GM18520 (cell line): ENCODE results near the gene PID1.

Source experiments
- ATAC-seq: cut with Tn5 transposase; IDR thresholded peaks from one replicate; pipeline ENCODE4 v1.9.1; 2021; ENCODE audit not compliant: unreplicated experiment

Gene PID1

DNA sequence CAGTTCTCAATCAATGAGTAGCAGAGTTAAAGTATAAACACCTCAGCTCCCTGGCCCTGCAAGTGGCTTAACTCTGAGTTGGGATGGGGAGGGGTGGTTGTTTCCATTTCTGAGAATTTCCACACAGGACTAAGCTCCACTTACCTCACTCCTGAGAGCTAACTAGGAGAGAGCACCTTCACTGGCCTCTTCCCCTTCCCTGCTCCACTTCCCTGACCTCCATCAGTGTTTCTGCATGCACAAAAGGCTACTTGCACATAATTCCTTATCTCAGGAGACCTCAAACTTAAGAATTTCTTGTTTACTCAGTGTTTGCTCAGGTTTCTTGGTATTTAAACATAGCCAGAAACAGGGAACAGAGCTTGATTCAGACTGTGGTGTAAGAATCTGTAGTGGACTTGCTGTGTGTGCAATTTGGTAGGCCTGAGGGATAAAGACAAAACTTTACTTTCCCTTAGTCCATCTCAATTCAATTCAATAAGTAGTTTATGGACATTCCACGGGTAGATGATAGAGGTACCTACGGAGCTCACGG is 97.2 kb downstream of the PID1 start:
- ATAC-seq: no peak

- ATAC-seq: no peak
Observed at GRCh38 chr2:229170916-229171315, 100.2 kb downstream of the PID1 start.

- no peak for ATAC-seq
Observed at GRCh38 chr2:229170171-229170570, 100.9 kb downstream of the PID1 start.

GRCh38 chr2:229169751-229170150 is 101.3 kb downstream of the PID1 start:
- ATAC-seq: no peak

- no peak for ATAC-seq
Observed at GRCh38 chr2:229164545-229165249, 106.4 kb downstream of the PID1 start.

DNA sequence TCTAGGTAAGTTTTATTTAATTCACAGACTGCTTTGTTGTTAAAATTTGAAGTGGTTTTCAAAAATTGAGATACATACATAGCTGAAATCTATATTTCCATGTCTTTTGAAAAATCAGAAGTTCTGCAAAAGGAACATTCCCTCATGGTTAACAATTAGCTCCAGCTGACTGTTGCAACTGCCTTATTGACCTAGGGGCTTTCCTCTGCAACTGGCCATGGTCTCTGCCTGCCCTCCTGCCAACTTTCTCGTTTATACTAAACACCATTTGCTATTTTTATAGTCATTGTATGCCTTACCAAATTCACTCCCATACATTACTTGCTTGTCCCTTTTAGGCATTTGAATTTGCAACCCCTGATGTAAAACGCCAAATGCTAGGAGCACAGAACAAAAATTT is 107.2 kb downstream of the PID1 start:
- ATAC-seq: no peak

- ATAC-seq: no peak
Observed at GRCh38 chr2:229162015-229162414, 109.1 kb downstream of the PID1 start.

DNA sequence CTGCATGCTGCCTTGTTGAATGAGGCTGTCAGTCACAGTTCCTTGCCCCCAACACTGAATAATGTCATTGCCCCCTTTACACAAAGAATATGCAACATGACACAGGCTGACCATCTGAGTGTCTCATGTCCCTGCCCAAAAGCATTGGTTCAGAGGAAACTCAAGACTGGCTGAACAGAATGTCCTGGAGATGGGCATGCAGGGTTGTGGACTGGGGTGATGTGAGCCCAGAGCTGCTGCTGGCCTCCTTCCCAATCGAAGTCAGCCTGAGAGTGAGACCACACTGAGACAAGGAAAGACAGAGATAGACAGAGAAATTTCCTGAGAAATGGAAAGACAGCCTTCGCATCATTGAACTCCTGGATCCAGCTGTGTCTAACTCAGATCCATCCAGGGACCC is 110.1 kb downstream of the PID1 start:
- ATAC-seq: no peak

DNA sequence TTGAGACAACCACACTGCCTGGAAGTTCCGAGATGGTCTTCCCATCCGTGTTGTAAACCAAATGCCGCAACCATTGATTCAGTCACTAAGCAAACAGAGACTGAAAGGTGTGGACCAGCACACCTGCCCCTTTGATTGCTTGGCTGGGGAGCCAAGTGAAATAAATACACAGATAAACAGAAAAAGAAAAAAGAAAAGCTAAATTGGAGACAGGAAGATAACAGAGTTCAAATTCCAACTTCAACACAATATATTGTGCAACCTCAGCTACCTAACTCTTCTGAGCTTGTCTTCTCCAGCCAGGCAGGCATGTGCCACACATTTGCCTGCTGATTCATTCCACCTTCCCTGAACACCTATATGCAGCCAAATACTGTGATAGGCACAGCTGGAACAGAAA is 110.9 kb downstream of the PID1 start:
- ATAC-seq: no peak

- ATAC-seq: no peak
Observed at GRCh38 chr2:229159405-229159804, 111.7 kb downstream of the PID1 start.

DNA sequence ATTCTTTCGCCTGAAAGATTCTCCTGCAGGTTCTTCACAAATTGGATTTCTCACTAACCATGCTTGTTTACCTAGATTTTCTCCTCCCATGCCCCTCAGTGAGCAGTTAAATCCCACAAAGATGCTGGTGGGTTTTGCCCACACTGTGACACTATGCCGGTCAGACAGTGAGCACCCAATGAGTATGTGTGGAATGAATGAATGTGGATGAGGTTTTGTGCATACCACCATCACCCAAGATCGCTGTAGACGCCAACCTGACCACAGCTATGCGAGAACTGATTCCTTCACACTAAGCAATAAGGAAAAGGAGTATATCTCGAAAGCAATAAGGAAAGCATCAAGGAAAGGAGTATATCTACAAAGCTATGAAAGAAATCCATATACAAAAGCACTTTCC is 116.7 kb downstream of the PID1 start:
- ATAC-seq: no peak

DNA sequence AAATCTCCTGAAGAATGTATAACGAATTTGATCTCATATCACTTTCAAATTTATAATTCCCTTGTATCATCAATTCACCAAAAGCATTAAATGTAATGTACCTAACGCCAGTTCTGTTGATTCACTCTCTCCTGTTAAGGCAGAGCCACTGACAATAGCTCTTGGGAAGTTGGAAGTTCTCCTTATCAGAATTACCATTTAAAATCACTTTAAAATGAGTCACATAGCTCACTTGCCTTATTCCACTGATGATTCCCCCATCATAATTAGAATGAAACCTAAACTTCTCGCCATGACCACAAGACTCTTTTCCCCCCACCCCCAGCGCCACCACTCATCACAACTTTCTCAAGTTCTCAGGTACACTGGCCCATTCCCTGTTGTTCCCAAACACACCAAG is 117.1 kb downstream of the PID1 start:
- ATAC-seq: no peak

DNA sequence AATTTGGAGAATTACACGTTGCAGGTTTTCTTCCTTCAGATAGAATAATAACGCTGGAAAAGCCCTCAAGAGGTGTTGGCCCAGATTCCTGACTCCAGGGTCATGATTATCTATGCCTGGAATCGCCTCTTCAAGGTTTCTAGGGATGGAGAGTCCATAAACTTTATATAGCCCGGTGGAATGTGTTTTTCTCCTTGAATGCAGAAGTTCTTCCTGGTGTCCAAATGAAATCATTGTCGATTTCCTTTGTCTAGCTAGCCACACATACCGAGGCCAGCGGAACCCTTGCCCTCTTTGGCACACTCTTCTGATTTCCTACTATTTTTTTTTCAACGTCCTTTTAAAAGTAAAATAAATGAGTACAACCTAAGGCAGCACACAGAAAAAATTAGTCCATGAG is 117.8 kb downstream of the PID1 start:
- ATAC-seq: no peak

- no peak for ATAC-seq
Observed at GRCh38 chr2:229152674-229153073, 118.4 kb downstream of the PID1 start.

GRCh38 chr2:229150317-229150716 is 120.8 kb downstream of the PID1 start:
- no peak for ATAC-seq

DNA sequence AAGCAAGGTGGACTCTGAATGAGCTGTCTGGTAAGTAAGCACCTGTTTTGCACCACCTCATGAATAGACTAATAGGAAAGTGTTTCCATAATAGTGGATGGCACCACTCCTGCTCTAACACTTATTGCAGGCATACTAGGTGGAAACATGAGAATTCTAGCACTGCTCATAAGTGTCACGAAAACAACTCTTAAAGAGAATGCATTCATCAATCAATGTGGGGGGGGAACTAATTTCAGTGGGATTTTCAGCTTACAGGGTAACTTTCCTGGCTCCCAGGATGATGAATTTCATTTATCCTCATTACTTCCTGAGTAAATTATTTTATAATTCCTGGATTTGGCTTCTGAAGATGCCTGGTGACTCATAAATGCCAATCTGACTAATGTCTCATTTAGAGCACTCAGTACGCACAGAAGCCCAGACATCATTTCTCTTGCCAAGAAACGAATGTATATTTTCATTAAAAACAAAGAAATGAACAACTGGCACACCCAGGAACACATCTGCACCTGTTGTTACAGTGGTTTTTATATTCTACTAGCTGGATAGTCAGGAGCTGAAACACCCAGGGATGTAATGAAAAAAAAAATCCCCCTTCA is 129.6 kb downstream of the PID1 start:
- no peak for ATAC-seq

- no peak for ATAC-seq
Observed at GRCh38 chr2:229137639-229138038, 133.4 kb downstream of the PID1 start.

DNA sequence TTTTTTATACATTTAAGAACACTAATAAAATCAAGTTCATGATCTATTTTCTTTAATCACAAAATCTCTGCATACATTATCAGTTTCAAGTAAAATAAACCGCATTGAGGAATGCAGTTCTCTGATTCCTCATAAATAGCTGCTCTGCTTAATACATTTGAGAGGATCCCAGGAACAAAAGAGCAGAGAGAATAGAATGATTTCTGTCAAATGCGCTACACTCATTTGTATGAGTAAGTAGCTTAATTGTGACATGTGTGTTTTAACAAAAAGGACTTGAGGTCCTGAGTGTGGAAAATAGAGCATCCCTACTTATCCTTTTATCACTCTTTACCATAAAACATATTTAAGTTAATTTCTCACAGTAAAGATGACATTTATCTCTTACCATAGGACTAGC is 134.0 kb downstream of the PID1 start:
- ATAC-seq: no peak

GRCh38 chr2:229133155-229133772 is 137.8 kb downstream of the PID1 start:
- no peak for ATAC-seq

DNA sequence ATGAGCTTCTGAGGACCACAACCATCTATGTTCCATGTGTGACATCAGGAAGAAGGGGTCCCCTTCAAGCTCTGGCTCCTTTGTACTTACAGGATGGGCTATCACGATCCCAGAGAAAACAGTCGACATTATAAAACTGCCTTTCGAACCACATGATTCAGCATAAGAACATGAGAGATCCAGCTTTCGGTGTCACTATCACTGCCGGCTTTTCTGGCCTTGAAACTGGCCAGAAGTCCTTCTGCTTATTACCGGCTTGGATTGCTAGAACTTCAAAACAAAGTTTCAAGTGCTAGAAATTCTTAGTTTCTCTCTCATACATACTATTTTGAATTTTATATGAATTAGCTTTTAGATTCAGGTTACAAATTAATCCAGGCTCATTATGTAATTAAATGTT is 138.9 kb downstream of the PID1 start:
- no peak for ATAC-seq

GRCh38 chr2:229130522-229130921 is 140.6 kb downstream of the PID1 start:
- no peak for ATAC-seq

- no peak for ATAC-seq
Observed at GRCh38 chr2:229129738-229130371, 141.2 kb downstream of the PID1 start.
